RWPE2 (cell line): Measurements from ENCODE around the gene AGTRAP.

Experiments
- ATAC-seq: fragments of 200-7000 bp; cut with Tn5 transposase; 3 replicates; pipeline ENCODE4 v1.9.1; 2021; ENCODE audit warnings: low read depth
- DNase-seq: peaks from one replicate; pipeline ENCODE4 v3.0.0-alpha.2; 2020; ENCODE audit warnings: low spot score
- H3K27ac ChIP-seq: fragments of 450-650 bp; 2 replicates; pipeline ENCODE4 v1.5.1; 2017; ENCODE audit warnings: mild to moderate bottlenecking; ENCODE audit not compliant: poor library complexity, severe bottlenecking
- H3K27me3 ChIP-seq: fragments of 250-450 bp; sonication (Bioruptor Pico); 2 replicates; pipeline ENCODE4 v1.5.1; 2021; ENCODE audit warnings: mild to moderate bottlenecking, moderate library complexity; ENCODE audit not compliant: insufficient read depth, poor library complexity, severe bottlenecking
- H3K36me3 ChIP-seq: fragments of 250-450 bp; sonication (Bioruptor Pico); 2 replicates; pipeline ENCODE4 v1.5.1; 2020; ENCODE audit warnings: low read depth, mild to moderate bottlenecking, moderate library complexity
- H3K4me1 ChIP-seq: fragments of 250-450 bp; sonication (Bioruptor Pico); 2 replicates; pipeline ENCODE4 v1.5.1; 2021; ENCODE audit warnings: mild to moderate bottlenecking, moderate library complexity; ENCODE audit not compliant: insufficient read depth, poor library complexity, severe bottlenecking
- H3K4me3 ChIP-seq: fragments of 250-450 bp; sonication (Bioruptor Pico); 2 replicates; pipeline ENCODE4 v1.5.1; 2021; ENCODE audit warnings: mild to moderate bottlenecking, moderate library complexity; ENCODE audit not compliant: severe bottlenecking
- H3K9me3 ChIP-seq: fragments of 250-450 bp; sonication (Bioruptor Pico); 2 replicates; pipeline ENCODE4 v1.5.1; 2021; ENCODE audit warnings: mild to moderate bottlenecking, moderate library complexity; ENCODE audit not compliant: severe bottlenecking
- CTCF ChIP-seq: fragments of 450-650 bp; IDR thresholded peaks from one replicate; pipeline ENCODE4 v1.5.1; 2017; ENCODE audit warnings: mild to moderate bottlenecking, moderate library complexity; ENCODE audit not compliant: poor library complexity, severe bottlenecking

Gene AGTRAP

GRCh38 chr1:11795238-11795890 is 59.4 kb downstream of the AGTRAP start:
- Histone ChIP-seq H3K4me1 (peaks cover 8% of the 10 kb centered on the region), H3K4me3 (no peak overlapping the region), H3K36me3 (peaks cover 54% of the 10 kb centered on the region), H3K27me3 (no peaks in the 10 kb centered on the region), H3K27ac (no peak overlapping the region), H3K9me3 (no peaks in the 10 kb centered on the region)
- DNase-seq = no peak
- no peak for ATAC-seq
- no peak for TF ChIP-seq CTCF

- TF ChIP-seq CTCF = no peak
- ATAC-seq (no peak), DNase-seq (no peak)
- Histone ChIP-seq H3K4me3 (no peak overlapping the region), H3K27me3 (no peaks in the 10 kb centered on the region), H3K4me1 (peaks cover 2% of the 10 kb centered on the region), H3K9me3 (no peaks in the 10 kb centered on the region), H3K27ac (no peak overlapping the region), H3K36me3 (peaks cover 63% of the 10 kb centered on the region)
Measured at GRCh38 chr1:11796036-11796828, 60.3 kb downstream of the AGTRAP start.

GRCh38 chr1:11797525-11798216 is 61.7 kb downstream of the AGTRAP start:
- Histone ChIP-seq H3K9me3 (no peaks in the 10 kb centered on the region), H3K36me3 (peaks cover 63% of the 10 kb centered on the region), H3K4me3 (no peak overlapping the region), H3K4me1 (no peaks in the 10 kb centered on the region), H3K27ac (no peak overlapping the region), H3K27me3 (no peaks in the 10 kb centered on the region)
- DNase-seq = no peak
- TF ChIP-seq CTCF = no peak
- ATAC-seq = no peak

GRCh38 chr1:11799099-11799498 is 63.2 kb downstream of the AGTRAP start:
- DNase-seq = no peak
- H3K4me3 ChIP-seq = no peak overlapping the region
- no peaks in the 10 kb centered on the region for H3K9me3 ChIP-seq
- peaks cover 4% of the 10 kb centered on the region for H3K4me1 ChIP-seq
- H3K27me3 ChIP-seq = no peaks in the 10 kb centered on the region
- ATAC-seq = no peak
- TF ChIP-seq CTCF = no peak
- H3K27ac ChIP-seq = no peak overlapping the region
- peaks cover 57% of the 10 kb centered on the region for H3K36me3 ChIP-seq
